Fibroblast of skin of left quadriceps (primary cell): ENCODE measurements around the gene L3MBTL3.
"Not testable (repeated sequence)": the region's sequence is repeated elsewhere in the genome, so short reads cannot be mapped to it uniquely, and the experiment has no call there.

ENCODE experiments used
- DNase-seq, 2 experiments: peaks; one replicate each; pipeline ENCODE4 v3.0.0-alpha.2; 2013; ENCODE audit warnings: low read depth in 2 of 2

The L3MBTL3 gene

GRCh38 chr6:130075879-130076460 lies 57.6 kb downstream of the L3MBTL3 start:
- DNase-seq = no peak

GRCh38 chr6:130076512-130076911 lies 58.1 kb downstream of the L3MBTL3 start:
- no peak for DNase-seq

- no peak for DNase-seq
These were observed 72.4 kb downstream of the L3MBTL3 start for GRCh38 chr6:130090796-130091195.

- DNase-seq = no peak
These were observed 75.2 kb downstream of the L3MBTL3 start for GRCh38 chr6:130093546-130093945.

- no peak for DNase-seq
These were observed 79.9 kb downstream of the L3MBTL3 start for GRCh38 chr6:130098317-130098716.

GRCh38 chr6:130099119-130099518 lies 80.7 kb downstream of the L3MBTL3 start:
- no peak for DNase-seq

- DNase-seq = no peak
These were observed 87.8 kb downstream of the L3MBTL3 start for GRCh38 chr6:130105996-130106704.

- no peak for DNase-seq
These were observed 89.3 kb downstream of the L3MBTL3 start for GRCh38 chr6:130107710-130108109.

GRCh38 chr6:130111031-130111430 lies 92.7 kb downstream of the L3MBTL3 start:
- DNase-seq = no peak

GRCh38 chr6:130113201-130113710 lies 94.9 kb downstream of the L3MBTL3 start:
- DNase-seq = no peak

GRCh38 chr6:130115036-130115435 lies 96.7 kb downstream of the L3MBTL3 start:
- no peak for DNase-seq

- no peak for DNase-seq
These were observed 97.9 kb downstream of the L3MBTL3 start for GRCh38 chr6:130116273-130116672.

- not testable (repeated sequence) for DNase-seq
These were observed 98.9 kb downstream of the L3MBTL3 start for GRCh38 chr6:130117187-130117701.

GRCh38 chr6:130118236-130118635 lies 99.9 kb downstream of the L3MBTL3 start:
- peak in 1 of 2 experiments; percentile 9 for DNase-seq

GRCh38 chr6:130119211-130119610 lies 100.8 kb downstream of the L3MBTL3 start:
- DNase-seq = no peak

- no peak for DNase-seq
These were observed 102.3 kb downstream of the L3MBTL3 start for GRCh38 chr6:130120731-130121130.

GRCh38 chr6:130122243-130122642 lies 103.9 kb downstream of the L3MBTL3 start:
- DNase-seq = no peak

GRCh38 chr6:130127195-130127594 lies 108.8 kb downstream of the L3MBTL3 start:
- DNase-seq = no peak

GRCh38 chr6:130128326-130128725 lies 109.9 kb downstream of the L3MBTL3 start:
- DNase-seq = no peak

GRCh38 chr6:130129762-130130246 lies 111.4 kb downstream of the L3MBTL3 start:
- no peak for DNase-seq

- DNase-seq = no peak
These were observed 113.9 kb downstream of the L3MBTL3 start for GRCh38 chr6:130132286-130132701.

GRCh38 chr6:130134582-130134981 lies 116.2 kb downstream of the L3MBTL3 start:
- no peak for DNase-seq

GRCh38 chr6:130136798-130137197 lies 118.4 kb downstream of the L3MBTL3 start:
- no peak for DNase-seq
